GM19099 (cell line): ENCODE results near the gene TATDN2.

ENCODE experiments used
- POLR2A ChIP-seq: IDR thresholded peaks from 3 replicates; pipeline ENCODE4 v1.6.1; 2011; ENCODE audit warnings: low read depth; ENCODE audit not compliant: insufficient read length; ENCODE audit errors: extremely low read depth

The TATDN2 gene

GRCh38 chr3:10228248-10228950 lies 19.9 kb upstream of the TATDN2 start:
- TF ChIP-seq POLR2A, result no peak

GRCh38 chr3:10229576-10229975 lies 18.7 kb upstream of the TATDN2 start:
- no peak for TF ChIP-seq POLR2A

- TF ChIP-seq POLR2A, result no peak
These were observed 16.1 kb upstream of the TATDN2 start for GRCh38 chr3:10232137-10232536.

- no peak for TF ChIP-seq POLR2A
These were observed 14.3 kb upstream of the TATDN2 start for GRCh38 chr3:10233988-10234387.

GRCh38 chr3:10234526-10235230 lies 13.6 kb upstream of the TATDN2 start:
- no peak for TF ChIP-seq POLR2A

- no peak for TF ChIP-seq POLR2A
These were observed 12.7 kb upstream of the TATDN2 start for GRCh38 chr3:10235551-10235950.

- TF ChIP-seq POLR2A, result no peak
These were observed 9.7 kb upstream of the TATDN2 start for GRCh38 chr3:10238345-10239183.

- TF ChIP-seq POLR2A, result no peak
These were observed 7.5 kb upstream of the TATDN2 start for GRCh38 chr3:10240799-10241198.

GRCh38 chr3:10242182-10243065 lies 5.8 kb upstream of the TATDN2 start:
- TF ChIP-seq POLR2A, result no peak

GRCh38 chr3:10244009-10244408 lies 4.2 kb upstream of the TATDN2 start:
- no peak for TF ChIP-seq POLR2A

- TF ChIP-seq POLR2A, result no peak
These were observed 3.1 kb upstream of the TATDN2 start for GRCh38 chr3:10245081-10245712.

GRCh38 chr3:10247679-10248183 lies 528 bp upstream of the TATDN2 start:
- no peak for TF ChIP-seq POLR2A

- TF ChIP-seq POLR2A, result no peak
These were observed 907 bp downstream of the TATDN2 start for GRCh38 chr3:10248984-10249748.
